Measurements from ENCODE around the gene TCF19.
"Not testable (repeated sequence)": the region's sequence is repeated elsewhere in the genome, so short reads cannot be mapped to it uniquely, and the experiment has no call there.

The TCF19 gene

GRCh38 chr6:31186052-31186734 is 27.8 kb downstream of the TCF19 start:
- no peak overlapping the region for H3K4me3 ChIP-seq (ENCODE audit: low read length)
- no peaks in the 10 kb centered on the region for H3K9me3 ChIP-seq (ENCODE audit: low read length)
- H2AFZ ChIP-seq (ENCODE audit: low read depth, low read length), result no peak overlapping the region
- H3K4me1 ChIP-seq (ENCODE audit: insufficient read depth, low read length), result no peaks in the 10 kb centered on the region
- no peaks in the 10 kb centered on the region for H3K27me3 ChIP-seq (ENCODE audit: insufficient read depth, low read length)
- no peaks in the 10 kb centered on the region for H3K36me3 ChIP-seq (ENCODE audit: insufficient read depth, low read length)

GRCh38 chr6:31187780-31188194 is 29.4 kb downstream of the TCF19 start:
- H3K27me3 ChIP-seq (ENCODE audit: insufficient read depth, low read length), result no peaks in the 10 kb centered on the region
- no peaks in the 10 kb centered on the region for H3K36me3 ChIP-seq (ENCODE audit: insufficient read depth, low read length)
- H3K9me3 ChIP-seq (ENCODE audit: low read length), result no peaks in the 10 kb centered on the region
- H3K4me3 ChIP-seq (ENCODE audit: low read length), result no peak overlapping the region
- H2AFZ ChIP-seq (ENCODE audit: low read depth, low read length), result no peak overlapping the region
- no peaks in the 10 kb centered on the region for H3K4me1 ChIP-seq (ENCODE audit: insufficient read depth, low read length)

- not testable (repeated sequence) for H3K4me3 ChIP-seq (ENCODE audit: low read length); H3K4me1 ChIP-seq (ENCODE audit: insufficient read depth, low read length); H3K36me3 ChIP-seq (ENCODE audit: insufficient read depth, low read length); H3K27me3 ChIP-seq (ENCODE audit: insufficient read depth, low read length); H2AFZ ChIP-seq (ENCODE audit: low read depth, low read length); H3K9me3 ChIP-seq (ENCODE audit: low read length)
These were observed 30.8 kb downstream of the TCF19 start for GRCh38 chr6:31189223-31189622.

GRCh38 chr6:31190488-31190887 is 32.1 kb downstream of the TCF19 start:
- no peaks in the 10 kb centered on the region for H3K36me3 ChIP-seq (ENCODE audit: insufficient read depth, low read length)
- H3K4me3 ChIP-seq (ENCODE audit: low read length), result no peak overlapping the region
- H3K4me1 ChIP-seq (ENCODE audit: insufficient read depth, low read length), result no peaks in the 10 kb centered on the region
- no peaks in the 10 kb centered on the region for H3K9me3 ChIP-seq (ENCODE audit: low read length)
- no peak overlapping the region for H2AFZ ChIP-seq (ENCODE audit: low read depth, low read length)
- H3K27me3 ChIP-seq (ENCODE audit: insufficient read depth, low read length), result no peaks in the 10 kb centered on the region

GRCh38 chr6:31192431-31193105 is 34.2 kb downstream of the TCF19 start:
- H3K9me3 ChIP-seq (ENCODE audit: low read length); H2AFZ ChIP-seq (ENCODE audit: low read depth, low read length); H3K4me3 ChIP-seq (ENCODE audit: low read length); H3K36me3 ChIP-seq (ENCODE audit: insufficient read depth, low read length); H3K4me1 ChIP-seq (ENCODE audit: insufficient read depth, low read length); H3K27me3 ChIP-seq (ENCODE audit: insufficient read depth, low read length): not testable (repeated sequence)

- H3K4me1 ChIP-seq (ENCODE audit: insufficient read depth, low read length), result no peaks in the 10 kb centered on the region
- no peaks in the 10 kb centered on the region for H3K9me3 ChIP-seq (ENCODE audit: low read length)
- no peak overlapping the region for H3K4me3 ChIP-seq (ENCODE audit: low read length)
- H2AFZ ChIP-seq (ENCODE audit: low read depth, low read length), result no peak overlapping the region
- H3K36me3 ChIP-seq (ENCODE audit: insufficient read depth, low read length), result no peaks in the 10 kb centered on the region
- H3K27me3 ChIP-seq (ENCODE audit: insufficient read depth, low read length), result no peaks in the 10 kb centered on the region
These were observed 34.8 kb downstream of the TCF19 start for GRCh38 chr6:31193206-31193605.

- Histone ChIP-seq H3K36me3 (ENCODE audit: insufficient read depth, low read length) (no peaks in the 10 kb centered on the region), H2AFZ (ENCODE audit: low read depth, low read length) (no peak overlapping the region), H3K4me3 (ENCODE audit: low read length) (no peak overlapping the region), H3K27me3 (ENCODE audit: insufficient read depth, low read length) (no peaks in the 10 kb centered on the region), H3K9me3 (ENCODE audit: low read length) (no peaks in the 10 kb centered on the region), H3K4me1 (ENCODE audit: insufficient read depth, low read length) (no peaks in the 10 kb centered on the region)
These were observed 35.9 kb downstream of the TCF19 start for GRCh38 chr6:31194061-31194834.

GRCh38 chr6:31195308-31195979 is 37.1 kb downstream of the TCF19 start:
- not testable (repeated sequence) for H3K4me3 ChIP-seq (ENCODE audit: low read length); H3K9me3 ChIP-seq (ENCODE audit: low read length); H2AFZ ChIP-seq (ENCODE audit: low read depth, low read length); H3K4me1 ChIP-seq (ENCODE audit: insufficient read depth, low read length); H3K36me3 ChIP-seq (ENCODE audit: insufficient read depth, low read length); H3K27me3 ChIP-seq (ENCODE audit: insufficient read depth, low read length)

- not testable (repeated sequence) for H3K36me3 ChIP-seq (ENCODE audit: insufficient read depth, low read length); H3K27me3 ChIP-seq (ENCODE audit: insufficient read depth, low read length); H2AFZ ChIP-seq (ENCODE audit: low read depth, low read length); H3K9me3 ChIP-seq (ENCODE audit: low read length); H3K4me1 ChIP-seq (ENCODE audit: insufficient read depth, low read length)
- H3K4me3 ChIP-seq (ENCODE audit: low read length), result peak overlapping the region; percentile 69
These were observed 38.0 kb downstream of the TCF19 start for GRCh38 chr6:31196251-31197022.

- peak overlapping the region; percentile 74 for H2AFZ ChIP-seq (ENCODE audit: low read depth, low read length)
- H3K9me3 ChIP-seq (ENCODE audit: low read length), result no peaks in the 10 kb centered on the region
- no peaks in the 10 kb centered on the region for H3K36me3 ChIP-seq (ENCODE audit: insufficient read depth, low read length)
- H3K4me3 ChIP-seq (ENCODE audit: low read length), result peak overlapping the region; percentile 69
- peaks cover 4% of the 10 kb centered on the region for H3K4me1 ChIP-seq (ENCODE audit: insufficient read depth, low read length)
- no peaks in the 10 kb centered on the region for H3K27me3 ChIP-seq (ENCODE audit: insufficient read depth, low read length)
These were observed 39.3 kb downstream of the TCF19 start for GRCh38 chr6:31197559-31198305.

- H3K27me3 ChIP-seq (ENCODE audit: insufficient read depth, low read length); H2AFZ ChIP-seq (ENCODE audit: low read depth, low read length); H3K36me3 ChIP-seq (ENCODE audit: insufficient read depth, low read length); H3K9me3 ChIP-seq (ENCODE audit: low read length); H3K4me3 ChIP-seq (ENCODE audit: low read length): not testable (repeated sequence)
- peaks cover 16% of the 10 kb centered on the region for H3K4me1 ChIP-seq (ENCODE audit: insufficient read depth, low read length)
These were observed 40.7 kb downstream of the TCF19 start for GRCh38 chr6:31199105-31199452.
